Activated naive CD8-positive, alpha-beta T cell treated with anti-CD3 and anti-CD28 coated beads, Interleukin-2, amount 50 U/mL, for 16 hours (primary cell): Measurements from ENCODE around the gene SERPINA5.
"Not testable (repeated sequence)": the region's sequence is repeated elsewhere in the genome, so short reads cannot be mapped to it uniquely, and the experiment has no call there.

Source experiments
- DNase-seq: peaks from one replicate; pipeline ENCODE4 v3.0.0-alpha.2; 2020; ENCODE audit warnings: low read depth, low spot score

The SERPINA5 gene

DNA sequence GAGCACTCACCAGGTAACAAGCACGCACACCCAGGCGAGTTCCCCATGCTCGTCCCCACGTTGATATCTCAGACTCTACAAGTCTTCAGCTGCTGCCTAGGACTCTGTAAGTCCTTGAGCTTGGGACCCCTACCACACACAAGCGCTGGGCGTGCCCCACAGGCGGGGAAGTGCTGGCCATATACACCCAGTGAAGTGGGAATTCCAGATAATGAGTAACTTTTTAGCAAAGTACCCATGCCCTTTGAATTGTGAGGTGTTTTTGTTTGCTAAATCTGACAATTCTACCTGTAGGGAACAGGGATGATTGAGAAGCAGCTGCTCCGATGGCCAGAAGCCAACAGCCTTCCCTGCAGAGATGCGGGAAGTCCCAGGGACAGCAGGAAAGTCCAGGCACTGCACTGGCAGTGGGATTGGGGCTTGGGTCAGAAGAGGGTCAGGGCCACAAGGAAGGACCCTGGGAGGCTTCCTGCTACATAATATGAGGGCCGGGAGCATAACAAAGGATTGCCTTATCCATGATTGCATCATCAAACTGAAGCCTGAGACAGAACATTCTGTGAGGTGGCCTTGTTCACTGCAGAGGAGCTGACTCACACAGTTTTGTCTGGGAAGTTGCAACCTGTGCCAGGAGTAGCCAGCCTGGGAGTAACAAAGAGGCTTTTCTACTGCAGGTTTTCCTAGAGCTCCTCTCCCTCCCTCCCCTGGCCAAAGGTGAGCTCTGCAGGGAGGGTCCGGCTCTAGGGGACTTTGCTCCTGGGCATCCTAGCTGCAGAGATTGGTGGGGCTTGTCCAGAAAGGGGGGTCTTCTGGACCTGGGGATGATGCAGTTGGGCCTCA is 17.8 kb downstream of the SERPINA5 start:
- DNase-seq, result no peak

GRCh38 chr14:94599656-94600004 is 18.4 kb downstream of the SERPINA5 start:
- no peak for DNase-seq

DNA sequence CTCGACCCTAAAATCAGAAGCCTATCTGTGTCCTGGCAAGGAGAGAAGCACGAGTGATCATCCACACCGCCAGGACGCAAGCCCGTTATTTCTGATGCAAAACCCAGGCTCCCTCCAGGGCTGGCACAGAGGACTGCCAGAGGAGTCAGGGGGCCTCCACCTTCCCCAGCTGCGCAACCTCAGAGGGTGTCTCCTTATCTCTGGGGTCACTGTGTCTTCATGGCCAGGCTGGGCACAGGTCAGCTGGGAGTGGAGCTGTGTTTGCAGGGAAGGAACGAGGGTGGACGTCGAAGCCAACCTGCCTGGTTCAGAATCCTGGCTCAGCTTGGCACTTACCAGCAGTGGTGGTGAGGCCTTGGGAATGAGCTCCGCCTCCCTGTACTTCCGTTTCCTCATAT is 18.9 kb downstream of the SERPINA5 start:
- no peak for DNase-seq

- no peak for DNase-seq
Observed at GRCh38 chr14:94601884-94602391, 20.7 kb downstream of the SERPINA5 start.

- no peak for DNase-seq
Observed at GRCh38 chr14:94602722-94603121, 21.5 kb downstream of the SERPINA5 start.

- DNase-seq, result no peak
Observed at GRCh38 chr14:94605361-94605760, 24.1 kb downstream of the SERPINA5 start.

DNA sequence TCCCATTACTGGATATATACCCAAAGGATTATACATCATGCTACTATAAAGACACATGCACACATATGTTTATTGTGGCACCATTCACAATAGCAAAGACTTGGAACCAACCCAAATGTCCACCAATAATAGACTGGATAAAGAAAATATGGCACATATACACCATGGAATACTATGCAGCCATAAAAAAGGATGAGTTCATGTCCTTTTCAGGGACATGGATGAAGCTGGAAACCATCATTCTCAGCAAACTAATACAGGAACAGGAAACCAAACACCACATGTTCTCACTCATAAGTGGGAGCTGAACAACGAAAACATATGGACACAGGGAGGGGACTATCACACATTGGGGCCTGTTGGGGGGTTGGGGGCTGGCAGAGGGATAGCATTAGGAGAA is 27.7 kb downstream of the SERPINA5 start:
- not testable (repeated sequence) for DNase-seq

GRCh38 chr14:94611179-94611578 is 30.0 kb downstream of the SERPINA5 start:
- DNase-seq, result no peak

DNA sequence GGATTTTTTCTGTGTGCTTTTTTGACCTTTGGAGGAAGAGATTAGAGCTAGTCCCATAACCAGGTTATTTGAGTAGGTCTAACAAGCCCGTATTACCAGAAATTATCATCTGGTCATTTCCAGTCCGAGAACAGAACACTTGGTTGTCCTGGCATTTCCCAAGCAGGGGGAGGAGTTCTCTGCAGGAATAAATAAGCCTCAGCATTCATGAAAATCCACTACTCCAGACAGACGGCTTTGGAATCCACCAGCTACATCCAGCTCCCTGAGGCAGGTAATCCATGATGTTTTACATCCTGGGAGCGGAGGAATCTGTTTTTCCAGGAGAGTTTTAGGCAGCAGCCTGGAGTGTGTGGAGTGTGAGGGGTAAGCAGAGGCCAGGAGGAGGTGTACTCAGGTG is 30.9 kb downstream of the SERPINA5 start, which contains the start of gene SERPINA3:
TSS of gene SERPINA3 (plus strand) at position 218 of the 400 bp plus-strand sequence. CDS start 2,051 bp downstream, outside the sequence.
- no peak for DNase-seq

DNA sequence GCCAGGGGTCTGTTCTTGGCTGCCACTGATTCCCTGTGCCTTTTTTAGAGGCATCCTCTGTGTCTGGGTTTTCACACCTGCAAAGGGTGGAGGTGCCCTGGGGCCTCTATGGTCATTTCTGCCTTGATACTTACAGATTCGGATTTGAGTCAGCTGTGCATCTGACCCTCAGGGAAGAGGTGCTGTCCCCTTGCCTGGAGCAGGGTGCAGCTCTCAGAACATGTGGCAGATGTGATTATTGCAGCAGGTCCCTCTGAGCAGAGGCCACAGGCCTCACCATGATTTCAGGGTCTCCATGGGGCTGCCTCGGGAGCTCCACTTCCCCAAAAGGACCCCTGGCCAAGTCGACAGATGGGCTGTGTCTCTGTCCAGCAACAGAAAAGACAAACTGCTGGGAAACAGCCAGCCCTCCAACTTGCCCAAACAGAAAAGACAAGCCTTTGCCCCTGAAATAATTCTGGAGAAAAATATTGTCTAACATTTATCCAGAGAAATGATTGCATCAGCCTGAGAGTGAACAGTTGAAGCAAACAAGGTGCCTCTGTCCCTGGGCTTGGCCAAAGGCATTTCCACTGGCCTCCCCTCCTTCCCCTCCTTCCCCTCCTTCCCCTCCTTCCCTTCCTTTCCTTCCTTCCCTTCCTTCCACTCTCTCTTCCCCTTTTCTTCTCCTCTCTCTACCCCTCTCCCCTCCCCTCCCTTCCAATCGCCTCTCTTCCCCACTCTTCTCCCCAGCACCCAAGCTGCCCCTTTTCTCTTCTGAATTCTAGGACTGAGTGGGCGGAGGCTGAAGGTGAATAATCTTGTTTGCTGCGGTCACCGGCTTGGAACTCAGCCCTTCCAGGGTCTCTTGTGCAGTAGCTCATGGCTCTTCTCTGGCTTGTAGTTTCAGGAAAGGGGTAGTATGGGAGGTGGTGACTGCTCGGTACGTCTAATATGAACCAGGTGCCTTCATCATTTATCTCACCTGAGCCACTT is 31.6 kb downstream of the SERPINA5 start:
- no peak for DNase-seq

GRCh38 chr14:94613720-94614644 is 32.8 kb downstream of the SERPINA5 start:
- DNase-seq, result no peak

GRCh38 chr14:94614802-94615201 is 33.6 kb downstream of the SERPINA5 start:
- no peak for DNase-seq

DNA sequence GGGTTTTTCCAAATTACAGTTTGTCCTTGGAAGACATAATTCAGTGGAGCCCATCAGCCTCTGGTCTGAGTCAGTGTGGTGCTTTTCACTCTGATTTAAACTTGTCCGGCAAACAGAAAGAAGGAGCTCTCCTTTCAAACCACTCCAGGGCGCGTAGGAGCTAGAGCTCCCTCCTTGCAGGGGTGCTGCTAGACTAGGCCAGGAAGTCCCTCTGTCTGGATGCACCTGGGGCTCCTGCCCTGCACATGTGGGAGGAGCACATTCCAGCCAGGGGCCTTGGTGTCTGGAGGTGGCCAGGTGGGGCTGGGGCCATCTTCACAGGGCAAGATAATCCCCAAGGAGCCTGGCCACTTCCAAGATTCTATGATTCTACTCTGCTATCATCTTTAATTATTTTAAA is 34.0 kb downstream of the SERPINA5 start:
- no peak for DNase-seq

GRCh38 chr14:94615823-94616570 is 34.8 kb downstream of the SERPINA5 start:
- no peak for DNase-seq

GRCh38 chr14:94617366-94617941 is 36.2 kb downstream of the SERPINA5 start:
- no peak for DNase-seq

GRCh38 chr14:94617988-94618822 is 37.0 kb downstream of the SERPINA5 start:
- no peak for DNase-seq

GRCh38 chr14:94619297-94619696 is 38.1 kb downstream of the SERPINA5 start:
- no peak for DNase-seq

GRCh38 chr14:94620597-94620996 is 39.4 kb downstream of the SERPINA5 start:
- no peak for DNase-seq
